Neural cell (in vitro differentiated cells): ENCODE measurements around the gene MMP14. TPM values are rescaled to one million over a fixed set of nuclear protein-coding genes. Genes with fewer than 3 reads are reported as not detected.

ENCODE experiments used
- H2AFZ ChIP-seq: fragments of 200-600, 300-800 bp; sonication (generic), shearing (Covaris generic); 2 replicates; pipeline ENCODE4 v1.6.0; 2014; ENCODE audit warnings: low read depth, mild to moderate bottlenecking, antibody characterized with exemption, low read length, moderate library complexity
- H3F3A ChIP-seq: fragments of 200-600 bp; shearing (Covaris generic); 2 replicates; pipeline ENCODE4 v1.6.1; 2016; ENCODE audit warnings: mild to moderate bottlenecking, moderate library complexity, mixed read lengths, antibody characterized with exemption, low read length; ENCODE audit not compliant: insufficient read depth, poor library complexity, severe bottlenecking
- H3K27ac ChIP-seq: fragments of 200-600, 300-800 bp; sonication (generic), shearing (Covaris generic); 2 replicates; pipeline ENCODE4 v1.5.1; 2014; ENCODE audit warnings: mild to moderate bottlenecking, low read length, moderate library complexity
- H3K27me3 ChIP-seq: fragments of 300-800, 200-600 bp; sonication (generic), shearing (Covaris generic); 2 replicates; pipeline ENCODE4 v1.6.0; 2014; ENCODE audit warnings: mild to moderate bottlenecking, low read depth, low read length, moderate library complexity; ENCODE audit not compliant: insufficient read depth
- H3K36me3 ChIP-seq: fragments of 300-800, 200-600 bp; sonication (generic), shearing (Covaris generic); 2 replicates; pipeline ENCODE4 v1.5.1; 2014; ENCODE audit warnings: mild to moderate bottlenecking, antibody characterized with exemption, low read length, moderate library complexity; ENCODE audit not compliant: insufficient read depth
- H3K4me2 ChIP-seq: fragments of 300-800, 200-600 bp; sonication (generic), shearing (Covaris generic); 2 replicates; pipeline ENCODE4 v1.6.0; 2014; ENCODE audit warnings: mild to moderate bottlenecking, low read length
- H3K4me3 ChIP-seq: fragments of 300-800, 200-600 bp; sonication (generic), shearing (Covaris generic); 2 replicates; pipeline ENCODE4 v1.5.1; 2014; ENCODE audit warnings: mild to moderate bottlenecking, low read length, moderate library complexity
- H3K79me2 ChIP-seq: fragments of 200-600 bp; shearing (Covaris generic); replicated peaks from 2 replicates; pipeline ENCODE4 v1.6.0; 2014; ENCODE audit warnings: mild to moderate bottlenecking, low read length, moderate library complexity; ENCODE audit not compliant: insufficient read depth
- H3K9ac ChIP-seq: fragments of 300-800, 200-600 bp; sonication (generic), shearing (Covaris generic); 2 replicates; pipeline ENCODE4 v1.6.1; 2016; ENCODE audit warnings: mild to moderate bottlenecking, low read length, mixed read lengths
- H3K9me2 ChIP-seq: fragments of 200-600 bp; shearing (Covaris generic); 2 replicates; pipeline ENCODE4 v1.6.1; 2016; ENCODE audit warnings: mild to moderate bottlenecking, low read length, mixed read lengths; ENCODE audit not compliant: insufficient read depth
- H3K9me3 ChIP-seq: fragments of 200-600, 300-800 bp; sonication (generic), shearing (Covaris generic); 2 replicates; pipeline ENCODE4 v1.6.1; 2016; ENCODE audit warnings: mild to moderate bottlenecking, mixed run types, low read length, moderate library complexity, mixed read lengths
- H4K20me1 ChIP-seq: fragments of 200-600 bp; shearing (Covaris generic); 2 replicates; pipeline ENCODE4 v1.6.1; 2016; ENCODE audit warnings: mild to moderate bottlenecking, mixed run types; ENCODE audit not compliant: insufficient read depth
- EP300 ChIP-seq: fragments of 450-650 bp; conservative IDR thresholded peaks from 2 replicates; pipeline ENCODE4 v1.6.1; 2014; ENCODE audit warnings: antibody characterized with exemption, mild to moderate bottlenecking, moderate library complexity; ENCODE audit not compliant: poor library complexity, severe bottlenecking
- EZH2 ChIP-seq: fragments of 200-600, 300-800 bp; shearing (Covaris generic), sonication (generic); IDR thresholded peaks from 2 replicates; pipeline ENCODE4 v1.6.1; 2014; ENCODE audit warnings: antibody characterized with exemption, low read length, borderline replicate concordance, mild to moderate bottlenecking; ENCODE audit not compliant: insufficient read depth, poor library complexity, severe bottlenecking
- MXI1 ChIP-seq: fragments of 450-650 bp; conservative IDR thresholded peaks from 2 replicates; pipeline ENCODE4 v1.6.1; 2014; ENCODE audit warnings: antibody characterized with exemption, mild to moderate bottlenecking; ENCODE audit not compliant: poor library complexity, severe bottlenecking
- POLR2AphosphoS5 ChIP-seq: IDR thresholded peaks from 2 replicates; pipeline ENCODE4 v1.6.1; 2012
- RAD21 ChIP-seq: fragments of 450-650 bp; conservative IDR thresholded peaks from 2 replicates; pipeline ENCODE4 v1.6.1; 2014; ENCODE audit warnings: antibody characterized with exemption, mild to moderate bottlenecking, moderate library complexity
- SMC3 ChIP-seq: fragments of 450-650 bp; conservative IDR thresholded peaks from 2 replicates; pipeline ENCODE4 v1.6.1; 2014; ENCODE audit warnings: antibody characterized with exemption, mild to moderate bottlenecking, moderate library complexity; ENCODE audit not compliant: poor library complexity
- TAF1 ChIP-seq: IDR thresholded peaks from 2 replicates; pipeline ENCODE4 v1.6.1; 2012; ENCODE audit warnings: low read depth
- polyA plus RNA-seq: library from polyadenylated mRNA; depleted of rRNA; stranded (reverse); fragments of >200 nt; gene quantifications from 2 replicates; pipeline ENCODE4 v1.2.3, GENCODE V29; 2014
- TF ChIP-seq, protein P1 (sequence below): fragments of 450-650 bp; IDR thresholded peaks from 2 replicates; pipeline ENCODE4 v1.5.1; 2014; ENCODE audit warnings: antibody characterized with exemption, mild to moderate bottlenecking, moderate library complexity; ENCODE audit not compliant: poor library complexity, severe bottlenecking
- TF ChIP-seq, protein P2 (sequence below): IDR thresholded peaks from 2 replicates; pipeline ENCODE4 v1.6.1; 2012; ENCODE audit warnings: borderline replicate concordance

Gene MMP14
- polyA plus RNA-seq, 1 donor from 2014 or later: 1.5 TPM

DNA sequence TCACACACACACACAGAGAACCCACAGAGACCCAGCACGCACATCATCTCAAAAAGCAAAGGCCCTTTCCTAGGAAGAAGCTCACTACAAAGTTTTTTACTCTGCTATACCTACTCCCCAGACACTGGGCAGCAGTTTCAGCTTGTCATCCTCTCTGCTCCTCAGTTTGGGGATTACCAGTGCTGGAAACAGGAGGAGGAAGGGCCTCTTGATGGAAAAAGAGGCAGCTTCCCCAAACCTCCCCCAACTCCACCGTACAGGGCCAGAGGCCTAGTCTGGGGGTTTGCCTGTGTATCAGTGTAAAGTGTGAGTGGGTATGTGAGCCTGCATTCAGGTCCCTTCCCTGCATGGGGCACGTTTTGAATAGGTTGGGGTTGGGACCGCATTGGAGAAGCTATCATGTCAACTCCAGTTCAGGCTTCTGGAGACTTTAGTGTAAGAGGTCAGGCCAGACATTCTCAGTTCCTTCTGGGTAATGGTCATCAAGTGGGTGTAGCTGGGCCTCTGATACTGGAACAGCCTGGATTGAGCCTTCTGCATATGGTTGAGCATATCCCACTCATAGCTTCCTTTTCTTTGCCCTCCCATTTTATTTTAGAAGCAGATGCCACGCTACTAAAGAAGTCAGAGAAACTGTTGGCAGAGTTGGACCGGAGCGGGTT lies 47.8 kb downstream of the MMP14 start:
- peak overlapping the region; percentile 97 for H3K27ac ChIP-seq

DNA sequence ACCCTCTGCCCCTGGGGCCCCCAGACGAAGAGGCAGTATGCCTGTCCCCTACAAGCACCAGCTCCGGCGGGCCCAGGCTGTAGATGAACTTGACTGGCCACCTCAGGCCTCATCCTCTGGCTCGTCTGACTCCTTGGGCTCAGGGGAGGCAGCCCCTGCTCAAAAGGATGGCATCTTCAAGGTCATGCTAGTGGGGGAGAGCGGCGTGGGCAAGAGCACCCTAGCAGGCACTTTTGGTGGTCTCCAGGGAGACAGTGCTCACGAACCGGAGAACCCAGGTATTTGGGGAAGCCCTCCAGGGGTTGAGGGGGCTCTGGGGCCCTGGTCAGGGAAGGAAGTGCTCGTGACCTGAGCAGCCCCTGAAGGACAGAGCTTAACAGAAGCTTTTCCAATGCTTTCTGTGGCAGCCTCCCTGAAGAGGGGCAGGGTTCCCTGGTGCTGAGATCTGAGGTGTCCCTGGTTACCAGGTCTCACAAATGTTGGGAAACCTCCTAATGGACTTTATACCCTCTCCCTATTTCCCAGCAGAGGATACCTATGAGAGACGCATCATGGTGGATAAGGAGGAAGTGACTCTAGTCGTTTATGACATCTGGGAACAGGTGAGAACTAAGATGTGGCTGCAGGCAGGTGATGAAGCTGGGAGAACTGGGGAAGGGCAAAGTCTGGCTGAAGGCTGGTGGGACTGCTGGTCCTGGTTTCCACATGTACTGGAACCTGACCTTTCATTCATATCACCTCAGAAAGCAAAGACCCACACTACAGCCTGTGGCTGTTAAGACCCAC lies 48.5 kb downstream of the MMP14 start:
- Histone ChIP-seq H3K27me3 (no peaks in the 10 kb centered on the region), H3K79me2 (peaks cover 29% of the 10 kb centered on the region), H3K27ac (peak overlapping the region; percentile 97), H3K4me3 (peak overlapping the region; percentile 90), H3K9me2 (no peaks in the 10 kb centered on the region), H3K4me2 (peak overlapping the region; percentile 99), H3K9me3 (no peaks in the 10 kb centered on the region), H3F3A (peaks cover 8% of the 10 kb centered on the region), H3K36me3 (no peaks in the 10 kb centered on the region), H4K20me1 (no peaks in the 10 kb centered on the region), H2AFZ (no peak overlapping the region), H3K9ac (peak overlapping the region; percentile 100)
- TF ChIP-seq SMC3: no peak
- no peak for TF ChIP-seq MXI1
- TF ChIP-seq, protein P1, sequence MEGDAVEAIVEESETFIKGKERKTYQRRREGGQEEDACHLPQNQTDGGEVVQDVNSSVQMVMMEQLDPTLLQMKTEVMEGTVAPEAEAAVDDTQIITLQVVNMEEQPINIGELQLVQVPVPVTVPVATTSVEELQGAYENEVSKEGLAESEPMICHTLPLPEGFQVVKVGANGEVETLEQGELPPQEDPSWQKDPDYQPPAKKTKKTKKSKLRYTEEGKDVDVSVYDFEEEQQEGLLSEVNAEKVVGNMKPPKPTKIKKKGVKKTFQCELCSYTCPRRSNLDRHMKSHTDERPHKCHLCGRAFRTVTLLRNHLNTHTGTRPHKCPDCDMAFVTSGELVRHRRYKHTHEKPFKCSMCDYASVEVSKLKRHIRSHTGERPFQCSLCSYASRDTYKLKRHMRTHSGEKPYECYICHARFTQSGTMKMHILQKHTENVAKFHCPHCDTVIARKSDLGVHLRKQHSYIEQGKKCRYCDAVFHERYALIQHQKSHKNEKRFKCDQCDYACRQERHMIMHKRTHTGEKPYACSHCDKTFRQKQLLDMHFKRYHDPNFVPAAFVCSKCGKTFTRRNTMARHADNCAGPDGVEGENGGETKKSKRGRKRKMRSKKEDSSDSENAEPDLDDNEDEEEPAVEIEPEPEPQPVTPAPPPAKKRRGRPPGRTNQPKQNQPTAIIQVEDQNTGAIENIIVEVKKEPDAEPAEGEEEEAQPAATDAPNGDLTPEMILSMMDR: no peak
- TF ChIP-seq EZH2: no peak
- no peak for TF ChIP-seq POLR2AphosphoS5
- no peak for TF ChIP-seq EP300
- TF ChIP-seq, protein P2, sequence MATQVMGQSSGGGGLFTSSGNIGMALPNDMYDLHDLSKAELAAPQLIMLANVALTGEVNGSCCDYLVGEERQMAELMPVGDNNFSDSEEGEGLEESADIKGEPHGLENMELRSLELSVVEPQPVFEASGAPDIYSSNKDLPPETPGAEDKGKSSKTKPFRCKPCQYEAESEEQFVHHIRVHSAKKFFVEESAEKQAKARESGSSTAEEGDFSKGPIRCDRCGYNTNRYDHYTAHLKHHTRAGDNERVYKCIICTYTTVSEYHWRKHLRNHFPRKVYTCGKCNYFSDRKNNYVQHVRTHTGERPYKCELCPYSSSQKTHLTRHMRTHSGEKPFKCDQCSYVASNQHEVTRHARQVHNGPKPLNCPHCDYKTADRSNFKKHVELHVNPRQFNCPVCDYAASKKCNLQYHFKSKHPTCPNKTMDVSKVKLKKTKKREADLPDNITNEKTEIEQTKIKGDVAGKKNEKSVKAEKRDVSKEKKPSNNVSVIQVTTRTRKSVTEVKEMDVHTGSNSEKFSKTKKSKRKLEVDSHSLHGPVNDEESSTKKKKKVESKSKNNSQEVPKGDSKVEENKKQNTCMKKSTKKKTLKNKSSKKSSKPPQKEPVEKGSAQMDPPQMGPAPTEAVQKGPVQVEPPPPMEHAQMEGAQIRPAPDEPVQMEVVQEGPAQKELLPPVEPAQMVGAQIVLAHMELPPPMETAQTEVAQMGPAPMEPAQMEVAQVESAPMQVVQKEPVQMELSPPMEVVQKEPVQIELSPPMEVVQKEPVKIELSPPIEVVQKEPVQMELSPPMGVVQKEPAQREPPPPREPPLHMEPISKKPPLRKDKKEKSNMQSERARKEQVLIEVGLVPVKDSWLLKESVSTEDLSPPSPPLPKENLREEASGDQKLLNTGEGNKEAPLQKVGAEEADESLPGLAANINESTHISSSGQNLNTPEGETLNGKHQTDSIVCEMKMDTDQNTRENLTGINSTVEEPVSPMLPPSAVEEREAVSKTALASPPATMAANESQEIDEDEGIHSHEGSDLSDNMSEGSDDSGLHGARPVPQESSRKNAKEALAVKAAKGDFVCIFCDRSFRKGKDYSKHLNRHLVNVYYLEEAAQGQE: no peak
- no peak for TF ChIP-seq TAF1
- TF ChIP-seq RAD21: no peak

More for the DNA sequence above, 47.8 kb downstream of the MMP14 start:
- Histone ChIP-seq H3K9ac (peak overlapping the region; percentile 100), H4K20me1 (no peaks in the 10 kb centered on the region), H2AFZ (no peak overlapping the region), H3K79me2 (peaks cover 29% of the 10 kb centered on the region), H3K27me3 (no peaks in the 10 kb centered on the region), H3K36me3 (no peaks in the 10 kb centered on the region), H3K4me2 (peak overlapping the region; percentile 99), H3K4me3 (peak overlapping the region; percentile 90), H3K9me3 (no peaks in the 10 kb centered on the region), H3F3A (peaks cover 8% of the 10 kb centered on the region), H3K9me2 (no peaks in the 10 kb centered on the region)
- TF ChIP-seq TAF1 (no peak), MXI1 (no peak)
